HepG2 (cell line): ENCODE data around the gene SPSB1.

Source experiments
- BCL3 ChIP-seq: sonication (generic); formaldehyde crosslinking; IDR thresholded peaks from 2 replicates; pipeline ENCODE4 v1.5.1; 2020; ENCODE audit warnings: mild to moderate bottlenecking, missing genetic modification reagents, moderate library complexity
- JUND ChIP-seq: sonication (generic); formaldehyde crosslinking; IDR thresholded peaks from 2 replicates; pipeline ENCODE4 v1.8.0; 2022; ENCODE audit warnings: mild to moderate bottlenecking, missing genetic modification reagents
- PTBP1 ChIP-seq: fragments of 200-400 bp; formaldehyde crosslinking; IDR thresholded peaks from 2 replicates; pipeline ENCODE4 v1.6.1; 2018; ENCODE audit warnings: low read length, low read depth; ENCODE audit not compliant: poor library complexity, severe bottlenecking
- SNAPC5 ChIP-seq: sonication (generic); formaldehyde crosslinking; IDR thresholded peaks from 2 replicates; pipeline ENCODE4 v1.8.1; 2023; ENCODE audit warnings: mild to moderate bottlenecking, missing genetic modification reagents, borderline replicate concordance
- TBL1XR1 ChIP-seq: fragments of 150-350 bp; IDR thresholded peaks from 2 replicates; pipeline ENCODE4 v1.6.1; 2014; ENCODE audit warnings: borderline replicate concordance, low read length; ENCODE audit not compliant: partially characterized antibody
- ZNF782 ChIP-seq: sonication (generic); formaldehyde crosslinking; IDR thresholded peaks from 2 replicates; pipeline ENCODE4 v1.4.0; 2020; ENCODE audit warnings: missing genetic modification reagents, mild to moderate bottlenecking, borderline replicate concordance

- TF ChIP-seq PTBP1 (no peak), SNAPC5 (no peak), ZNF782 (no peak), BCL3 (CRISPR knock-in tag) (no peak), TBL1XR1 (no peak), JUND (CRISPR knock-in tag) (no peak)
These were observed 20.9 kb downstream of the SPSB1 start for GRCh38 chr1:9313576-9313975.
